Vagina (tissue), 2 donors: ENCODE results near the gene LY6G6D.

Experiments used
- CTCF ChIP-seq, 3 experiments: fragments of 450-650 bp in 2 of 3; fragments of 200-600 bp in 1 of 3; sonication (generic) in 1 of 3; IDR thresholded peaks; one replicate each; pipeline ENCODE4 v1.5.1; 2017 to 2019; ENCODE audit warnings: antibody characterized with exemption in 3 of 3, mild to moderate bottlenecking in 2 of 3, moderate library complexity in 2 of 3
- POLR2AphosphoS5 ChIP-seq, 2 donors: sonication (generic); formaldehyde crosslinking; IDR thresholded peaks; one replicate each; pipeline ENCODE4 v1.9.0; 2017; ENCODE audit warnings: antibody characterized with exemption in 2 of 2, mild to moderate bottlenecking in 2 of 2, low read depth in 1 of 2; ENCODE audit not compliant: insufficient read depth in 1 of 2

GRCh38 chr6:31760790-31761189 is 45.6 kb downstream of the LY6G6D start:
- TF ChIP-seq CTCF (IDR thresholded peaks at IDR 0.05) (no peak), POLR2AphosphoS5 (IDR thresholded peaks at IDR 0.05; ENCODE audit: insufficient read depth in 1 of 2, low read depth in 1 of 2) (no peak)
